ENCODE results near the gene BCDIN3D. TPM values are rescaled to one million over a fixed set of nuclear protein-coding genes. Genes with fewer than 3 reads are reported as not detected.
A peak's percentile ranks its signal among the peaks of the same experiment; 100 is the strongest.

BCDIN3D gene
- total RNA-seq, 4 donors from 2014 or later = 3.7 to 5.9 (median 4.5) TPM

DNA sequence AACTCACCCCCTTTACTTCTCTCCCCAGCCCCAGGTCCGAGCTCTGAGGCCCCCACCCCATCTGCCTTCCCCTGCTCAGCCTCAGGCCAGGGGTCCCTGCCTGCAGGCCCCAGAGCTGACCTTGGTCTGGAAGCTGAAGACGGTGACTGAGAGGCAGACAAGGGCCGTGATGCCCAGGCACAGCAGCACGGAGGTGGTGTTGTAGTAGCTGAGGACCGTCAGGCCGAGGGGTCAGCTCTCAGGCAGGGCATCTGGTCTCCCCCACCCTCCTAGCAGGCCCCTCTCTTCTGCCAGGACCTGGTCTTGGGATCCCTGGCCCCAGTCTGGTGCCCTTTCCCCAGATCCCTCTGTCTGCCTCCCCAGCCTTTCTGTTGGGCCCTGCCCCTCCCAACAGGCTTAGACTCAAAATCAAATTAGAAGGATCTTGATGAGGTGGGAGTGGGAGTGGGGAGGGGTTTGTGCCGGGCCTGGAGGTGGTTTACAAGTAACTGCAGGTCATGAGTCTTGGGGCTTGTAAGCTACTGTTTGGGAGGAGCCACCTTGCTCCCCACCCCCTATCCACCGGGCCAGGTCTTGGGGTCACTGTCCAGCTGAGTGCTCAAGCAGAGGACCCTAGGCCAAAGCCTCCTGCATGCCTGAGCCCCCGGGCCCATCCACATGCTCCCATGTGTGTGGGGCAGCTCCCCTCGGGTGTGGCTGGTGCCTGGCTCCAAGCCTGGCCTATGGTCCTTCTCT, 46.6 kb upstream of the BCDIN3D start:
- WGBS = 48% methylated on average over 2 of the region's 10 CpGs
- DNase-seq (ENCODE audit: low spot score in 2 of 2) = no peak

DNA sequence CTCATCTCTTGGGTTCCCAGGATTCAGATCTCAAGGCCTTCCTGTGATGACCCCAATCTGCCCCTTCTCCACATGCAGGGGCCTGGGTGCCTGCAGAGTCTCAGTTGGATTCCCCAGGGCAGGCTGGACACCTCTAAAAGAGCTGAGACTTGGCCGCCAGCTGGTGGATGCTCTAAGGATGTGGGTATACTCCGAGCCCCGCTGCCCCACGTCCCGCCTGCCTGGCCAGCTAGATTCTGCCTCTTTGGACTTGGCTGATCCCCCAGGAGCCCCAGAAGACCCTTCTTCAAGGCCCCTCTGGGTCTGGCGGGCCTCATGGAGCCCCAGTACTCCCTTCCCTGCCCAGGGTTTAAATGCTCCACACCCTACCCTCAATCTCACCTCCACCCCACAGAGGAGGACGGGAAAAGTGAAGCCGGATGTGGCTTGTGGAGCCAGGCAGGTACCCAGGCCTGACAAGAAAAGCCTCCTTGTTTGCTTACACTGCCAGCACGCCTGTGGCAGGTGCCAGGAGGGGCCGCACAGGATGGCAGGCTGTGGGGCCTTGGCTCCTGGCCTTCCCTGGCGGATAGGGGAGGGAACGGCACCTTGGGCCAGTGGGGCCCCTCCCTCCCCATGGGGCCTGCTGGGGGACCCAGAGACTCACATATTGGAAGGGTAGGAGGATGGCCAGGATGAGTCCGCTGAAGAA, 45.7 kb upstream of the BCDIN3D start:
- DNase-seq (ENCODE audit: low spot score in 2 of 2) = no peak
- H3K4me3 ChIP-seq = no peak overlapping the region
- no peaks in the 10 kb centered on the region for H3K9me3 ChIP-seq
- TF ChIP-seq POLR2AphosphoS5 (IDR thresholded peaks at IDR 0.05) (no peak), POLR2A (IDR thresholded peaks at IDR 0.05) (no peak), EP300 (IDR thresholded peaks at IDR 0.05) (no peak)
- TF ChIP-seq, protein P1, sequence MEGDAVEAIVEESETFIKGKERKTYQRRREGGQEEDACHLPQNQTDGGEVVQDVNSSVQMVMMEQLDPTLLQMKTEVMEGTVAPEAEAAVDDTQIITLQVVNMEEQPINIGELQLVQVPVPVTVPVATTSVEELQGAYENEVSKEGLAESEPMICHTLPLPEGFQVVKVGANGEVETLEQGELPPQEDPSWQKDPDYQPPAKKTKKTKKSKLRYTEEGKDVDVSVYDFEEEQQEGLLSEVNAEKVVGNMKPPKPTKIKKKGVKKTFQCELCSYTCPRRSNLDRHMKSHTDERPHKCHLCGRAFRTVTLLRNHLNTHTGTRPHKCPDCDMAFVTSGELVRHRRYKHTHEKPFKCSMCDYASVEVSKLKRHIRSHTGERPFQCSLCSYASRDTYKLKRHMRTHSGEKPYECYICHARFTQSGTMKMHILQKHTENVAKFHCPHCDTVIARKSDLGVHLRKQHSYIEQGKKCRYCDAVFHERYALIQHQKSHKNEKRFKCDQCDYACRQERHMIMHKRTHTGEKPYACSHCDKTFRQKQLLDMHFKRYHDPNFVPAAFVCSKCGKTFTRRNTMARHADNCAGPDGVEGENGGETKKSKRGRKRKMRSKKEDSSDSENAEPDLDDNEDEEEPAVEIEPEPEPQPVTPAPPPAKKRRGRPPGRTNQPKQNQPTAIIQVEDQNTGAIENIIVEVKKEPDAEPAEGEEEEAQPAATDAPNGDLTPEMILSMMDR (IDR thresholded peaks at IDR 0.05) = no peak
- no peaks in the 10 kb centered on the region for H3K4me1 ChIP-seq
- WGBS = 71% methylated on average over 5 of the region's 13 CpGs
- H3K27me3 ChIP-seq = no peaks in the 10 kb centered on the region
- no peaks in the 10 kb centered on the region for H3K36me3 ChIP-seq
- no peak overlapping the region for H3K27ac ChIP-seq

More for the DNA sequence above, 46.6 kb upstream of the BCDIN3D start:
- H3K27ac ChIP-seq = no peak overlapping the region
- H3K9me3 ChIP-seq = no peaks in the 10 kb centered on the region
- TF ChIP-seq POLR2AphosphoS5 (IDR thresholded peaks at IDR 0.05) (no peak), POLR2A (IDR thresholded peaks at IDR 0.05) (no peak), EP300 (IDR thresholded peaks at IDR 0.05) (no peak)
- TF ChIP-seq, protein P1 (IDR thresholded peaks at IDR 0.05) = no peak
- H3K4me3 ChIP-seq = no peak overlapping the region
- H3K27me3 ChIP-seq = no peaks in the 10 kb centered on the region
- peaks cover 8% of the 10 kb centered on the region for H3K4me1 ChIP-seq
- no peaks in the 10 kb centered on the region for H3K36me3 ChIP-seq

DNA sequence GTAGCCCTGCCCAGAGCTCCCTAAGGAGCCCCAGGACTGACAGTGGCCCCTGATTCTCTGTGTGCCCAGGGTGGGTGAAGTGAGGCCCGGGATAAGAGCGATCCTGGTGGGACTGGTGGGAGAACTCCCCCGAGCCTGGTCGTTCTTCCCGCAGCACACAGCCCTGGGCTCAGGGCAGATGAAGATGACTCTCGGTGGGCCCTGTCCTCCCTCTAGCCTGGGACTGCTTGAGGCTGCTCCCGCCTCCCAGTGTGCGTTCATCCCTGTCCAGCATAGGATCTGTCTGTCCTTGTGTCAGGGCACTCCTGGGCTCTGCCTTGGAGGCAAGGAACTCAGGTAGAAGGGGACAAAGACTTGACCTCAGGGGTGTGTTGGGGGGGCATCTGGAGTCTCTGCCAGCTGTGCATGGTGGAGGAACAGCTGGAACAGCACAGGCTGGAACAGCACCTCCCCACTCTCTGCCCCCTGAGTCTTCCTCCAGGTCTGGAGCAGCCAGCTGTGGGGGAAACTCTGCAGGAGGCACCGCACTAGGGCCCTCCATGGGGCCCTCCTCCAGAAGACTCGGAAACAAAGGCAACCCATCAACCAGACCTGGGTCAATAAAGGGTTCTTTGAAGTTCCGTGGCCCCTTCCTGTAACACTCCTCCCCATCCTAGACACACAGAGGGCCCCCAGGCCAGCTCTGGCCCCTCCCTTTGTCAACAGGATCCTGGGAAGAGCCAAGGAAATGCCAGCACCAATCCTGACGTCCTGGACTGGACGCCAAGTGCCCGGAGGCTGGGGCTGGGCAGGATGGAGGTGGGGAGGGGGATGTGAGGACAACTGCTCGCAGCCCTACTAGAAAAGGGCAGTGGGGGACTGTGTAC, 44.9 kb upstream of the BCDIN3D start:
- no peaks in the 10 kb centered on the region for H3K9me3 ChIP-seq
- no peaks in the 10 kb centered on the region for H3K36me3 ChIP-seq
- DNase-seq (ENCODE audit: low spot score in 2 of 2) = no peak
- no peak overlapping the region for H3K4me3 ChIP-seq
- TF ChIP-seq, protein P1 (IDR thresholded peaks at IDR 0.05) = no peak
- H3K27me3 ChIP-seq = no peaks in the 10 kb centered on the region
- H3K27ac ChIP-seq = peak overlapping the region; percentile 28
- 78% methylated on average over 6 of the region's 15 CpGs for WGBS
- no peaks in the 10 kb centered on the region for H3K4me1 ChIP-seq

DNA sequence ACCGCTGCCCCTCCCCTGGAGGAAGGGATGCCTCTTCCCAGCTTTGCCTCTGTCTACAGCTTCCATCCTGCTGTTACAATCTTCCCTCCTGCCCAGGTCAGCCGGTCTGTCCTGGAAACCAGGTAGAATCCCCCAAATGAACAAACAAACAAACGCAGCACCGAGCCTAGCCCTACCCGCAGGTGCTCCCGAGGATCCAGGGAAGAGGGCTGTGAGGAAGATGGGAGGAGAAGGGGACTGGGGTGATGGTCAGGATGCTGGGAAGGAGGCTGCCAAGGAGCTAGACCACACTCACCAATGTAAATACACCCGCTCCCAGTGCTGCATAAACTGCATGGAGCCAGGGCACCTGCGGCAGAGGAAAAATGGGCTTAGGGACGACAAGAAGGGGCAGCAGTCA, 44.2 kb upstream of the BCDIN3D start:
- Histone ChIP-seq H3K4me1 (no peaks in the 10 kb centered on the region), H3K27me3 (no peaks in the 10 kb centered on the region), H3K36me3 (no peaks in the 10 kb centered on the region), H3K4me3 (no peak overlapping the region), H3K9me3 (no peaks in the 10 kb centered on the region), H3K27ac (peak overlapping the region; percentile 28)
- no peak for DNase-seq (ENCODE audit: low spot score in 2 of 2)
- 74% methylated on average over 9 of the region's 9 CpGs for WGBS
- no peak for TF ChIP-seq POLR2A (IDR thresholded peaks at IDR 0.05)
- TF ChIP-seq EP300 (IDR thresholded peaks at IDR 0.05) = no peak

DNA sequence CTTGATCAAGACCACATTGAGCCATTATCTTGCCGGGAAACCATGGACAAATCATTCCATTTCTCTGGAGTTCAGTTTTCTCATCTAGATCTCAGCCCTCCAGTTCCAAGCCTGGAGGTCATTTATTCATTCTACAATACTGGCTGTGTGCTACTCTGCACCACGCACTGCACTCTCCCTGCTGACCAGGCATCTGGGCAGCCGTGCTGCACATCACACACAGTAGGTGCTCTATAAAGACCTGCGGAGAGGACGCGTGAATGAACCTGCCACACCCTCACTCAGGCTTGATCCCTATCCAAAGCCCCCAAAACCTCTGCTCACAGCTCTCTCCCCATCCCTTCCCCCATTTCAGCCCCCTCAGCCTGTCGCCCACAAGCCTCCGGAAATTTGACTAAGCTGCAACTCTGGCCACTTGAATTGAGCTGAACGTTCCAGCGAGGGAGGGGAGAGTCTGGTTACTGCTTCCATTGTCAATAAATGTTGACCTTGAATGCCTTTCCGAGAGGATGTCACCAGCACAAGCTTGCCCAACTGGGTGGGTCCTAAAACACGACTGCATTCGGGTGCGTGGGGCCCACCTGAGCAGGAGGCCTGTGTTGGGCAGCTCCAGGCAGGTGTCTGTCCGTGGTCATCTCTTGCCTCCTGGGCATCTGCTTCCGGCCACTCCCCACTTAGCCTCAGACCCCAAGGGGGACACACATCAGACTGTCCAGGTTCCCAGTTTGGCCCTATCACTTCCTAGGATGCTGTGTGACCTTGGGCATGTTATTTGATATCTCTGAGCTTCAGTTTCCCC, 43.0 kb upstream of the BCDIN3D start:
- no peaks in the 10 kb centered on the region for H3K9me3 ChIP-seq
- H3K27me3 ChIP-seq = no peaks in the 10 kb centered on the region
- H3K4me1 ChIP-seq = no peaks in the 10 kb centered on the region
- H3K27ac ChIP-seq = no peak overlapping the region
- no peak overlapping the region for H3K4me3 ChIP-seq
- H3K36me3 ChIP-seq = no peaks in the 10 kb centered on the region
- WGBS = 71% methylated on average over 16 of the region's 16 CpGs
- DNase-seq (ENCODE audit: low spot score in 2 of 2) = no peak
- TF ChIP-seq POLR2A (IDR thresholded peaks at IDR 0.05) (no peak), EP300 (IDR thresholded peaks at IDR 0.05) (no peak), POLR2AphosphoS5 (IDR thresholded peaks at IDR 0.05) (no peak)
- TF ChIP-seq, protein P1 (IDR thresholded peaks at IDR 0.05) = no peak

All from suprapubic skin (tissue), 4 donors.